ENCODE data around the gene STARD13. TPM values are rescaled to one million over a fixed set of nuclear protein-coding genes. Genes with fewer than 3 reads are reported as not detected.

Gene STARD13
- total and polyA plus RNA-seq, 4 donors: 2.7 to 15.3 (median 5.7) TPM

- Histone ChIP-seq H3K9me3 (ENCODE audit: control insufficient read depth in 4 of 4, low read length in 3 of 4) (no peaks in the 10 kb centered on the region), H3K36me3 (ENCODE audit: control insufficient read depth in 4 of 4, insufficient read depth in 3 of 4, low read depth in 1 of 4, low read length in 3 of 4) (no peaks in the 10 kb centered on the region), H3K4me1 (ENCODE audit: control insufficient read depth in 4 of 4, insufficient read depth in 4 of 4, low read length in 3 of 4) (no peaks in the 10 kb centered on the region), H3K9ac (ENCODE audit: low read depth in 1 of 2, low read length in 2 of 2) (no peak overlapping the region), H3K4me3 (ENCODE audit: low read depth in 1 of 3, low read length in 3 of 3) (no peak overlapping the region), H3K27ac (ENCODE audit: low read depth in 1 of 2, low read length in 2 of 2) (no peak overlapping the region), H3K27me3 (ENCODE audit: control insufficient read depth in 4 of 4, insufficient read depth in 4 of 4, low read length in 3 of 4) (no peaks in the 10 kb centered on the region)
- 88% methylated on average over 6 of the region's 6 CpGs for WGBS
- DNase-seq (ENCODE audit: low spot score): no peak
- TF ChIP-seq YY1 (IDR thresholded peaks at IDR 0.05) (no peak), ATF3 (IDR thresholded peaks at IDR 0.05) (no peak), SP1 (IDR thresholded peaks at IDR 0.05) (no peak), RXRA (IDR thresholded peaks at IDR 0.05) (no peak), FOXA1 (IDR thresholded peaks at IDR 0.05) (no peak)
These were observed 44.9 kb upstream of the STARD13 start for GRCh38 chr13:33330483-33330882.

DNA sequence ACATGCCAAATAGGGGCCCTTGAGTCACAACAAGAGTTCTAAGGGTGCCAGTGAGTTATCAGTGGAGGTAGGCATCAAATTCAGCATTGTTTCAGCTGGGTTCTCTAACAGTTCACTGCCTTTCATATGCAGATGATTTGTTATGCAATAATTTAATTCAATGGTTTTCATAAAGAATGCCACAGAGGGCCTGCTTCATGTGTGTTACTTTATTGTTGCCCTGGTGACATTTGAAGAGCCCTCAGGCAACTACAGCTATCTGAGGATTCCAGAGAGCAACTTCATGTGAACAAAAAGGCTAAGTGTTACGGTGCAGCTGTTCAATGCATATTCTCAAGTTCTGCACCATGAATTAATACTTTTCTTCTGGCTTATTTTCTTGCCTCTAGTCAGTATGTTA, 43.1 kb upstream of the STARD13 start:
- 92% methylated on average over 1 of the region's 1 CpG for WGBS
- Histone ChIP-seq H3K9ac (ENCODE audit: low read depth in 1 of 2, low read length in 2 of 2) (no peak overlapping the region), H3K27ac (ENCODE audit: low read depth in 1 of 2, low read length in 2 of 2) (no peak overlapping the region), H3K9me3 (ENCODE audit: control insufficient read depth in 4 of 4, low read length in 3 of 4) (no peaks in the 10 kb centered on the region), H3K4me1 (ENCODE audit: control insufficient read depth in 4 of 4, insufficient read depth in 4 of 4, low read length in 3 of 4) (no peaks in the 10 kb centered on the region), H3K27me3 (ENCODE audit: control insufficient read depth in 4 of 4, insufficient read depth in 4 of 4, low read length in 3 of 4) (no peaks in the 10 kb centered on the region), H3K4me3 (ENCODE audit: low read depth in 1 of 3, low read length in 3 of 3) (no peak overlapping the region), H3K36me3 (ENCODE audit: control insufficient read depth in 4 of 4, insufficient read depth in 3 of 4, low read depth in 1 of 4, low read length in 3 of 4) (no peaks in the 10 kb centered on the region)
- TF ChIP-seq NR2F2 (IDR thresholded peaks at IDR 0.05) (no peak), FOXA2 (IDR thresholded peaks at IDR 0.05) (no peak), EGR1 (IDR thresholded peaks at IDR 0.05; ENCODE audit: low read depth in 2 of 2) (no peak), JUND (IDR thresholded peaks at IDR 0.05) (no peak), ATF3 (IDR thresholded peaks at IDR 0.05) (no peak), TAF1 (conservative IDR thresholded peaks at IDR 0.05) (no peak), RXRA (IDR thresholded peaks at IDR 0.05) (no peak)
- TF ChIP-seq, protein P1, sequence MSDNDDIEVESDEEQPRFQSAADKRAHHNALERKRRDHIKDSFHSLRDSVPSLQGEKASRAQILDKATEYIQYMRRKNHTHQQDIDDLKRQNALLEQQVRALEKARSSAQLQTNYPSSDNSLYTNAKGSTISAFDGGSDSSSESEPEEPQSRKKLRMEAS (IDR thresholded peaks at IDR 0.05): no peak
- DNase-seq (ENCODE audit: low spot score): no peak

DNA sequence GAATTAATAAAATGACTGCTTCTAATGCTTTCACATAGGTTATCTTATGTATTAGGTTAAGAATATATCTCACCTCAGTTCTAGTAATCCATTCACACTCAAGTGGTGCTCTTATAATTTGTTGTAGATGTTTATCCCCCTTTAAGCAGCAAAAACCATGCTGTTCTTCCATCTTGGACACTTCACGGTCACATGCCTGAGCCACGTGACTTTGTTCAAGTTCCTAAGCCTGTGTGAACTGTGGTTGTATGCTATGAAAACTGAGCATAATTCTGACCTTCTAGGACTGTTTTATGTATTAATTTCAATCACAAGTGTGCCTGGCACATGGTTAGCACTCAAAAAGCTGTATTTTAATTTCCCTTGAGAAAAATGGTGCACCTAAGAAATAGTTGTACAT, 41.2 kb upstream of the STARD13 start:
- Histone ChIP-seq H3K4me3 (ENCODE audit: low read depth in 1 of 3, low read length in 3 of 3) (no peak overlapping the region), H3K27ac (ENCODE audit: low read depth in 1 of 2, low read length in 2 of 2) (no peak overlapping the region), H3K36me3 (ENCODE audit: control insufficient read depth in 4 of 4, insufficient read depth in 3 of 4, low read depth in 1 of 4, low read length in 3 of 4) (no peaks in the 10 kb centered on the region), H3K9me3 (ENCODE audit: control insufficient read depth in 4 of 4, low read length in 3 of 4) (no peaks in the 10 kb centered on the region), H3K4me1 (ENCODE audit: control insufficient read depth in 4 of 4, insufficient read depth in 4 of 4, low read length in 3 of 4) (no peaks in the 10 kb centered on the region), H3K9ac (ENCODE audit: low read depth in 1 of 2, low read length in 2 of 2) (no peak overlapping the region), H3K27me3 (ENCODE audit: control insufficient read depth in 4 of 4, insufficient read depth in 4 of 4, low read length in 3 of 4) (no peaks in the 10 kb centered on the region)
- no peak for DNase-seq (ENCODE audit: low spot score)
- 94% methylated on average over 2 of the region's 2 CpGs for WGBS
- no peak for TF ChIP-seq REST (IDR thresholded peaks at IDR 0.05)
- no peak for TF ChIP-seq HNF4A (conservative IDR thresholded peaks at IDR 0.05)
- TF ChIP-seq SP1 (IDR thresholded peaks at IDR 0.05): no peak
- TF ChIP-seq TAF1 (conservative IDR thresholded peaks at IDR 0.05): no peak
- no peak for TF ChIP-seq RXRA (IDR thresholded peaks at IDR 0.05)
- no peak for TF ChIP-seq FOXA2 (IDR thresholded peaks at IDR 0.05)
- no peak for TF ChIP-seq GABPA (IDR thresholded peaks at IDR 0.05 in 1 of 2, conservative IDR thresholded peaks at IDR 0.05 in 1 of 2)
- TF ChIP-seq, protein P1 (IDR thresholded peaks at IDR 0.05): no peak
- TF ChIP-seq YY1 (IDR thresholded peaks at IDR 0.05): no peak
- TF ChIP-seq HNF4G (IDR thresholded peaks at IDR 0.05): no peak
- TF ChIP-seq FOXA1 (IDR thresholded peaks at IDR 0.05): no peak
- no peak for TF ChIP-seq RAD21 (IDR thresholded peaks at IDR 0.05)
- no peak for TF ChIP-seq EGR1 (IDR thresholded peaks at IDR 0.05; ENCODE audit: low read depth in 2 of 2)
- TF ChIP-seq, protein P2, sequence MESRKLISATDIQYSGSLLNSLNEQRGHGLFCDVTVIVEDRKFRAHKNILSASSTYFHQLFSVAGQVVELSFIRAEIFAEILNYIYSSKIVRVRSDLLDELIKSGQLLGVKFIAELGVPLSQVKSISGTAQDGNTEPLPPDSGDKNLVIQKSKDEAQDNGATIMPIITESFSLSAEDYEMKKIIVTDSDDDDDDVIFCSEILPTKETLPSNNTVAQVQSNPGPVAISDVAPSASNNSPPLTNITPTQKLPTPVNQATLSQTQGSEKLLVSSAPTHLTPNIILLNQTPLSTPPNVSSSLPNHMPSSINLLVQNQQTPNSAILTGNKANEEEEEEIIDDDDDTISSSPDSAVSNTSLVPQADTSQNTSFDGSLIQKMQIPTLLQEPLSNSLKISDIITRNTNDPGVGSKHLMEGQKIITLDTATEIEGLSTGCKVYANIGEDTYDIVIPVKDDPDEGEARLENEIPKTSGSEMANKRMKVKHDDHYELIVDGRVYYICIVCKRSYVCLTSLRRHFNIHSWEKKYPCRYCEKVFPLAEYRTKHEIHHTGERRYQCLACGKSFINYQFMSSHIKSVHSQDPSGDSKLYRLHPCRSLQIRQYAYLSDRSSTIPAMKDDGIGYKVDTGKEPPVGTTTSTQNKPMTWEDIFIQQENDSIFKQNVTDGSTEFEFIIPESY (IDR thresholded peaks at IDR 0.05): no peak
- TF ChIP-seq NR2F2 (IDR thresholded peaks at IDR 0.05): no peak
- TF ChIP-seq ATF3 (IDR thresholded peaks at IDR 0.05): no peak
- TF ChIP-seq, protein P3, sequence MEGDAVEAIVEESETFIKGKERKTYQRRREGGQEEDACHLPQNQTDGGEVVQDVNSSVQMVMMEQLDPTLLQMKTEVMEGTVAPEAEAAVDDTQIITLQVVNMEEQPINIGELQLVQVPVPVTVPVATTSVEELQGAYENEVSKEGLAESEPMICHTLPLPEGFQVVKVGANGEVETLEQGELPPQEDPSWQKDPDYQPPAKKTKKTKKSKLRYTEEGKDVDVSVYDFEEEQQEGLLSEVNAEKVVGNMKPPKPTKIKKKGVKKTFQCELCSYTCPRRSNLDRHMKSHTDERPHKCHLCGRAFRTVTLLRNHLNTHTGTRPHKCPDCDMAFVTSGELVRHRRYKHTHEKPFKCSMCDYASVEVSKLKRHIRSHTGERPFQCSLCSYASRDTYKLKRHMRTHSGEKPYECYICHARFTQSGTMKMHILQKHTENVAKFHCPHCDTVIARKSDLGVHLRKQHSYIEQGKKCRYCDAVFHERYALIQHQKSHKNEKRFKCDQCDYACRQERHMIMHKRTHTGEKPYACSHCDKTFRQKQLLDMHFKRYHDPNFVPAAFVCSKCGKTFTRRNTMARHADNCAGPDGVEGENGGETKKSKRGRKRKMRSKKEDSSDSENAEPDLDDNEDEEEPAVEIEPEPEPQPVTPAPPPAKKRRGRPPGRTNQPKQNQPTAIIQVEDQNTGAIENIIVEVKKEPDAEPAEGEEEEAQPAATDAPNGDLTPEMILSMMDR (IDR thresholded peaks at IDR 0.05; ENCODE audit: low read depth, low read length, missing input control): no peak

Data from liver (tissue), 9 donors.